DMS114 treated with DMSO at 0.1 percent for 48 hours (cell line): Measurements from ENCODE around the gene MAPK8.
A peak's percentile ranks its signal among the peaks of the same experiment; 100 is the strongest.

Source experiments
- DNase-seq: peaks from one replicate; lab custom pipeline; 2025; ENCODE audit not compliant: unreplicated experiment; lab: John Stamatoyannopoulos, UW

MAPK8 gene

DNA sequence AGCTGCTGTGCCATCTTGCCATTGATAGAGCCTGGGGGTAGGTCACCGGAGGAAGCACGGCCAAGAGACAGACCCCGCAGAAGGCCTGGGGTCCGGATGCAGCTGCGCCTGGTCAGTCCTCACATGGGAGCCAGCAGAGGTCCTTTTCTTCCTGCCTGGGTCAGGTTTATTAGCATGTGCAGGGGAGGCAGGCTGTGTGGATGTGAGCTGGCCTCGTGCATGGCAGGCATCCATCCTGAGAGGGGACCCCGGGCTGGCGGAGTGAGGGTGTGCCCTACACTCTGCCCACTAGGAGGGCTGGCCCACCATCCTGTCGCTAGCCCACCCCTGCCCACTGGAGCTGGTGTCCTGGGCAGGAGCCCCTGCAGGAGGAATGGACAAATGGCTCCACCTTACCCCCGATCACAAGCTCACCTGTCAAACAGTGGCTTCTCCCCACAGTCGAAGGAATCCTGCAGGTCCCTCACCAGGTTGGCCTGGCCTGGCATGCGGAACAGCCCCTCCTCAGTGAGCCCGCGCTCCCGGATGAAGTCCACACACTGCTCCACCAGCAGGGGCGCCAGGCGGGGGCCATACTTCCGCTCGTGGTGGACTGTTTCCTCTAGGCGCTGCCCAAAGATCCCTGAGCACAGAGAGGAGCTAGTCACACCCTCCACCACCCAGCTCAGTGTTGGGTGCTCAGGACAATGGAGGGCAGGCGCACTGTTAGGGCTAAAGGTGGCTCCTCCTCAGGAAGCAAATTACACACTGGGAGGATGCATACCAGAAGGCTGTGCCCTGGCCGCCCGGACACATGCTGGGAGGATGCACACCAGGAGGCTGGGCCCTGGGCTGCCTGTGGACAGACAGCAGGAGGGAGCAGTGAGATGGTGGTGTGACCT, 153.0 kb downstream of the MAPK8 start:
- DNase-seq: no peak

- DNase-seq: no peak
These were observed 153.7 kb downstream of the MAPK8 start for GRCh38 chr10:48460182-48460581.

- no peak for DNase-seq
These were observed 155.4 kb downstream of the MAPK8 start for GRCh38 chr10:48461623-48462481.

DNA sequence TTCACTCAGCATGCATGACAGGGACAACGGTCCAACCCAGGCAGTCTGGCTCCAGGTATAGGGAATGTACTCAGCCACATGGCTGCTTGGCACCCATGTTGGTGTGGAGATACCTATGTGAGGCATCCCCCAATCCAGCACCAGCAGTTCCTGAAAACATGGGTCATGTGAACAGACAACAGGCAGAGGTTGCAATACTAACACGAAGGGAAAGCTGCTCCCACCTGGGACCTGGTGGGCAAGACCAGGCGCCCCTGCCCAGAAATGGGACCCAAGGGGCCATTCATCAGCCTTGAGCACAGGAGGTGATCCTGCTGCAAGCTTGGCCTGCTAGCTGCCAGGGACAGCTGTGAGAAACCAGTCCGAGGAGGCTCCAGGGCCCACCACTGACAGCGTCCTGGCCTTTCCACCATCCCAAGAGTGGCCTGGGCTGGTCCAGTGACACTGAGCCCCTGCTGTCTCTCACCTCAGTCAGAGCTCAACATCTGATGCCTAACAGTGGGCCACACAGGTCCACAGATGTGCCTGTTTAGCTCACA, 156.1 kb downstream of the MAPK8 start:
- no peak for DNase-seq

DNA sequence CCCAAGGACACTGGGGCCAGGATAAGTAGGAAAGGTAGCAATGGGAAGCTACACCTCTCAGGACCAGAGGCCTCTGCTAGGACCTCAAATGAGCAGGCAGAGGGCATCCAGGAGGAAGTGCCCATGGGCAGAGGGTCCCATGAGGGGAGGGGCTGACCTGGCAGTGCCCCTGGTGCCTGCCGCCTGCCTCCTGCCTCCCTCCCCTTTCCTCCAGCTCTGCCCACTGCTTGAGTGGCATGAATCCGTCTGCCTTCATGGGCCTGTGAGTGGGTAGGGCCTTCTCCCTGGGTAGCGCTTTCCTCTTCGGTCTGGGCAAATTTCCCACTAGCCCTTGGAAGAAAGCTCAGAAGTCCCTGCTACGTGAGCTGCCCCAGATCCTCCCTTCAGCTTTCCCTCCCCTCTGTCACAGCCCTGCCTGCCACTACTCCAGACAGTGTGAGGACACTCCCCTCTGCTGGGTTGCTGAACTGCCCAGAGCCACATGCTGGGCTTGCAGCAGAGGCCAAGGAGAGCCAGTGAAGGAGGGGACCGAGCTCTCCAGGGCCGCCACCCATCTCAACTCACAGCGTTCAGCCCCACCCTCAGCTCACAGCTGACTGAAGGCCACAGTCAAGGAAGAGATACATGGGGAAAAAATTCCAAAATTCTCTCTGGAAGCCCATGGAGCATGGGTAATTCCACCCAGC, 157.0 kb downstream of the MAPK8 start:
- no peak for DNase-seq

DNA sequence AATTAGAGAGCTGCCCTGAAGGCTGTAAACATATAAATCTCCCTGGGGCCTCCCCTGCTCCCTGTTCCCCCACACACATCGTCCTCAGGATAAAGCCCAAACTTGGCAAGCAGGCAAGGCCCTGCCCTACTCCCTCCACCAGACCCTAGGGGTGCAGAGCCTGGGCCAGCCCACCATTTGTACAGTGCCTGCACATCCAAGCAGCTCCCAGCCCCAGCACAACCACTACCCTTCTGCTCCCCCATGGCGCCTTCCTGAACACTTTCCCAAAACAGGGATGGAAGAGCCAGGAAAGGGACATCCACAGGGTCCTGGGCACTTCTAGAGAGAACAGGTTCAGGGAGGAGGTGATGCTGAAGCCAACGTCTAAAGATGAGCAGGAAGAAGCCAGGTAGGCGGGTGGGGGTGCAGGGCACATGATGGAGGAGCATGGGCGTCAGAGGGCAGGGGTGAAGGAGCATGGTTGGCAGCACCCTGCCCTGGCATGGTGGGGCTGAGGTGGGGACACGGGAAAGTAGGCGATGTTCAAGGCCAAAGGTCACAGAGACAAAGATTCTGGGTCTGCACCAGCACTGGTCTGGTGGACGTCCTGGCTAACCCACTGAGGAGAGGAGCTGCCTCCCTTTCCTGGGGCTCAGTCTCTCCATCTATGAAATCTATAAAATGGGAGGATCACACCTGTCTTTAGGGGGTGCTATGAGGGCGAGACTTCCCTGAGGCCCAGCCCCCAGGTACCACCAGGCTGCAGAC, 157.8 kb downstream of the MAPK8 start:
- no peak for DNase-seq

DNA sequence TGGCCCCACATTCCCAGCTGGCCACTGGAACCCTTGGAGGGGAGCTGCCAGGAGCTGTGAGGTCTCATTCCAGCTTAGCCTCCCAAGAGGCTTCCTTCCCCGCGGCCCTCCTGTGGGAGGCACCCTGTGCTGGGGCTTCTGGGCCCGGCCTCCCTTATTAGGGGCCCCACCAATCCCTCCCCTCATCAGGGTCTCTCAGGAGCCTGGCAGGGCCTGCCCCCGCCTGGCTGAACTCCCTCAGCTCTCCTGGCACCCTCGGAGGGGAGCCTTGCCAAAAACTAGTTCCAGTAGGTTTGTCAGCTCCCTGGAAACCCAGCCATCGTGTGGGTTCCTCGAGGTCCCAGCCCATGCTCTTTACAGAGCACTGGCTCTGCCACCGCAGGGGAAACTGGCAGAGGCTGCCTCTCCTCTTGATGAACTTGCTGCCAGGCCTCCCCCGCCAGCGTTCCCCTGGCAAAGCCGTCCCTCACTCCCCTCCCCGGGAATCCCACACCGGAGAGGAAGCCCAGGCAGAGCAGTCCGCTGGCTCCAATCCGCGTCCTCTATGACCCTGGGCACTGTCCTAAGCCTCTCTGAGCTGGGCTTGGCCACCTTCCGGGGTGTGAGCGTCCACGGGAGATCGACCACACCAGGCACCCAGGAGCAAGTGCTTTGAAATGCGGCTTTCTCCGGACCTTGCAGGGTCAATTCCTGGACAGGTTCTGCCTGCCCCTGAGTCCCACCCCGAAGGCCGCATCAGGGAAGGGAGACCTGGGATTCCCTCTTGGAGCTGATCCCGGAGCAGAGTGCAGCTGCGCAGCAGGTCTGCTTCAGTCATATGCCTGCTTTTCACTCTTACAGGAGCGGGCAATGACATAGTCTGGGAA, 158.6 kb downstream of the MAPK8 start:
- DNase-seq: no peak

DNA sequence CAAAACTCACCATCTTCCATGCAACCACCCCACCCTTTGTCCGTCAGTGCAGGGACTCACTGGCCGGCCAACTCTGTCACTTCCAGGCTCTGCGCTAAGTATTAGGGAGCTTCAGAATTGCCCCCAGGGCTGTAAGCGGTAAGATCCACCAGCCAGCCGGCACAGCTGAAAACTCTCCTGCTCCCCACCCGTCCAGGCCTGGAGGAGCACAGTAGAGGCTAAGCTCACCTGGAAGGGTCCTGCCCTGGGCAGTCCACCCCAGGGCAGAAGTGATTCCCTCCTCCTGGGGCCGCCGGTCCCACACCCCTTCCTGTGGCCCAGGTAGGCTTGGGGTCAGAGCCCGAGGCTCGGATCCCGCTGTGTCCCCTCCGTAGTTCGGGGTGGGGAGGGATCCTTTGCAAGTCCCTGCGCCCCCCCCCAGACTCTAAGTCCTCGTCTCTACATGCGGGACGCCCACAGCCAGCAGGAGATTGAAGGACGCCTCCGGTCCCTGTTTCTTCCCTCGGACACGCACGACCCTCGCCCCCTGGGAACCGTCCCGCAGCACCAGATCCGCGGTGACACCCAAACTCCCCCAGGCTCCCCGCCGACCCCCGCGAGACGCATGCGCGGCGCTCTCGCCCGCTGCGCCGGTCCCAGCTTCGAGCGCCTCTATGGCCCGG, 159.5 kb downstream of the MAPK8 start:
- no peak for DNase-seq

- DNase-seq: no peak
These were observed 160.2 kb downstream of the MAPK8 start for GRCh38 chr10:48466611-48467240.

DNA sequence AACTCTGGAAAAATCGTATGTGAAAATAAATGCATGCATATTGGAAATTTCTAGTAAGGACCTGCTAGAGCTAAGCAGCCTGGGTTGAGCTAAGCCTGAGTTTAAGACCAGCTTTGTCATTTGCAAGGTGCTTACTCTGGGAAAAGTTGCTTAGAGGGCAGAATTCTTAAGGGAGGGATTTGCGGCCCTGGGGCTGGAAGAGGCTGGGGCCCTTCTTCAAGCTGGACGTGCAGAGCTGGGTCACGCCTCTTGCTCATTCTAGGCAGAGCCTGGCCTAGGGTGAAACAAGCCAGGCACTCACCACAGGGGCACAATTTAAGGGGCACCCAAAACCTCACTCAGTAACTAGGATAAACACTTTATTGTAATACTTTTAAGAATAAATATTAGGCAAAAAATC, 161.2 kb downstream of the MAPK8 start:
- DNase-seq: no peak

DNA sequence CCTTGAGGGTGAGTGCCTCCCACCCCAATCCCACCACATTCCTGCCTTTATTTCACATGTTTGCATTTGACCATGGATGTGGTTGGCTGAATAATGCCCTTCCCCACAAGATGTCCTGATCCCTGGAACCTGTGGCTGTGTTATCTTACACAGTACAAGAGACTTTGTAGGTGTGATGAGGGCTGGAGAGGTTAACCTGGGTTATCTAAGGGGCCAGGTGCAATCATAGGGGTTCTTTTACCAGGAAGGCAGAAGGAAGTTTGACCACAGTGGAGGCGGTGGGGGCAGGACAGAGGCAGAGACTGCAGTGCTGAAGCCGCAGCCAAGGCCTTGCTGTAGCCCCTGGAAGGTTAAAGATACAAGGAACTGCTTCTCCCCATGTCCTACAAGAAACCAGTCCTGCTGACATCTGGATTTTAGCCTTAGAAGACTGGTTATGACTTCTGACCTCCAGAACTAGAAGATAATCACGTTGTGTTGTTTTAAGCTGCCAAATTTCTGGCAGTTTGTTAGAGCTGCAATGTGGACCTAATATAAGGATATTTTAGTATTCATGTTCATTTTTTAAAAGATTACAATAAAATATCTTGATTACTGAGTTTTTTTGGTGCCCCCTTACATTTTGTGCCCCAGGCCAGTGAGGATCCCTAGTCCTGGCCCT, 161.8 kb downstream of the MAPK8 start:
- no peak for DNase-seq

- DNase-seq: no peak
These were observed 162.5 kb downstream of the MAPK8 start for GRCh38 chr10:48468866-48469511.

- DNase-seq: no peak
These were observed 163.1 kb downstream of the MAPK8 start for GRCh38 chr10:48469516-48470020.

DNA sequence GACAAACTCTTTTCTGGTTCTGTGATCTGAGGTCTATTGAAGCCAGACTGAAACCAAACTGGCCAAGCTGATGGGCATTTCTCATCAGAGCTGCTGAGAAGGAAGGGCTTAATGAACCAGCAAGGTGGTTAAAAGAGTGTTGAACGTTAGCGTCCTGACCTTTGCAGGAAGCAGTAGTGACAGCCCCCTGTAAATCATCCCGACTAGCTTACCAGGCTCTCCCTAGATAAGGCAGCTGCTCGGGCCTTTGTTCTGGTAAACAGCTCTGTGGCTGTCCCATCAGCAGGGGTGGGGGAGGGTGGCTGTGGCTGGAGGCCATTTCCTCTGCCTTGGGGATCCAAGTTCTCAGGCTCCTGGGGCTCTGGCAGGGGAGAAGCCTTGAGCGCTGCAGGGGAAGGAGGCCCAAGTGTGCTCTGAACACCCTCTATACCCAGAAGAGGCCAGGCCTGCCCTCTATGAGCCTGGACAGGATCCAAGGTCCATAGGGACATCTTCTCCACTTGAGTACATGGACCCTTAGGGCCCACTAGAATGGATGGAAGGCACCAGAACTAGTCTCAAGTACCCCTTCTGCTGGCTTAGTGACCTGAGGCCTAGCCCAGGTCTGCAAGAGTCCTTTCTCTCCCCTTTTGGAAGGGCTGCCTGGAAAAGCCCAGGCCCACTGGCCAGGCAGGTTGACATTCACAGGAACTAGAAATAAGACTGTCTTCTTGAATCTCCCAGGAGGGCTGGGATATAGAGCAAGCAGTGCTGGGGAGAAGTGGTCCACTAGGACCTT, 163.8 kb downstream of the MAPK8 start:
- DNase-seq: no peak

GRCh38 chr10:48470893-48471805, 164.7 kb downstream of the MAPK8 start:
- DNase-seq: peak; percentile 8
